ENCODE data around the gene SAPCD2.

DNA sequence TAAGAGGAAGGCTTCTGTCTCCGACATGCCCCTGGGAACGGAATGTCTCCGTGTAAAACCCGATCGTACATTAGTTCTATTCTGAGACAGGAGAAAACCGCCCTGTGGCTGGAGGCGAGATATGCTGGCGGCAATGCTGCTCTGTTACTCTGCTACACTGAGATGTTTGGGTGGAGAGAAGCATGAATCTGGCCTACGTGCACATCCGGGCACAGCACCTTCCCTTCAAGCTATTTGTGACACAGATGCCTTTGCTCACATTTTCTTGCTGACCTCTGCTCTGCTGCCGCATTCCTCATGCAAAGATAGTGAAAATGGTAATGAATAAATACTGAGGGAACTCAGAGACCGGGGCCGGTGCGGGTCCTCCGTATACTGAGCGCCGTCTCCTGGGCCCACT lies 46.4 kb upstream of the SAPCD2 start:
- TF ChIP-seq, protein P1, sequence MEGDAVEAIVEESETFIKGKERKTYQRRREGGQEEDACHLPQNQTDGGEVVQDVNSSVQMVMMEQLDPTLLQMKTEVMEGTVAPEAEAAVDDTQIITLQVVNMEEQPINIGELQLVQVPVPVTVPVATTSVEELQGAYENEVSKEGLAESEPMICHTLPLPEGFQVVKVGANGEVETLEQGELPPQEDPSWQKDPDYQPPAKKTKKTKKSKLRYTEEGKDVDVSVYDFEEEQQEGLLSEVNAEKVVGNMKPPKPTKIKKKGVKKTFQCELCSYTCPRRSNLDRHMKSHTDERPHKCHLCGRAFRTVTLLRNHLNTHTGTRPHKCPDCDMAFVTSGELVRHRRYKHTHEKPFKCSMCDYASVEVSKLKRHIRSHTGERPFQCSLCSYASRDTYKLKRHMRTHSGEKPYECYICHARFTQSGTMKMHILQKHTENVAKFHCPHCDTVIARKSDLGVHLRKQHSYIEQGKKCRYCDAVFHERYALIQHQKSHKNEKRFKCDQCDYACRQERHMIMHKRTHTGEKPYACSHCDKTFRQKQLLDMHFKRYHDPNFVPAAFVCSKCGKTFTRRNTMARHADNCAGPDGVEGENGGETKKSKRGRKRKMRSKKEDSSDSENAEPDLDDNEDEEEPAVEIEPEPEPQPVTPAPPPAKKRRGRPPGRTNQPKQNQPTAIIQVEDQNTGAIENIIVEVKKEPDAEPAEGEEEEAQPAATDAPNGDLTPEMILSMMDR (IDR thresholded peaks at IDR 0.05), result no peak
- no peak for TF ChIP-seq POLR2A (IDR thresholded peaks at IDR 0.05; ENCODE audit: low read depth)
- no peak for TF ChIP-seq EP300 (IDR thresholded peaks at IDR 0.05)
- no peak for TF ChIP-seq POLR2AphosphoS5 (IDR thresholded peaks at IDR 0.05)
